Effector memory CD8-positive, alpha-beta T cell (primary cell): ENCODE data around the gene PPP6R1.

Experiments
- ATAC-seq: fragments of 150-1000 bp; cut with Tn5 transposase; replicated peaks from 2 replicates; pipeline ENCODE4 v1.10.0; 2021; ENCODE audit warnings: mild to moderate bottlenecking, moderate library complexity
- DNase-seq, 3 experiments: peaks; one replicate each; pipeline ENCODE4 v3.0.0; 2021
- H3K27ac Mint-ChIP-seq, 2 donors: one replicate each; pipeline ENCODE4 v1.8.0; 2022; ENCODE audit warnings: mild to moderate bottlenecking in 2 of 2, mixed read lengths in 2 of 2, moderate library complexity in 2 of 2
- H3K27me3 Mint-ChIP-seq, 2 donors: one replicate each; pipeline ENCODE4 v1.8.0; 2022; ENCODE audit warnings: mixed read lengths in 2 of 2
- H3K36me3 Mint-ChIP-seq: one replicate; pipeline ENCODE4 v1.8.0; 2022; ENCODE audit warnings: mild to moderate bottlenecking, moderate library complexity, mixed read lengths; ENCODE audit not compliant: insufficient read depth
- H3K4me1 Mint-ChIP-seq, 2 donors: one replicate each; pipeline ENCODE4 v1.8.0; 2022; ENCODE audit warnings: low read depth in 2 of 2, mixed read lengths in 2 of 2
- H3K4me3 Mint-ChIP-seq, 2 donors: one replicate each; pipeline ENCODE4 v1.8.0; 2022; ENCODE audit warnings: mild to moderate bottlenecking in 2 of 2, mixed read lengths in 2 of 2, moderate library complexity in 2 of 2
- H3K9me3 Mint-ChIP-seq, 2 donors: one replicate each; pipeline ENCODE4 v1.8.0; 2022; ENCODE audit warnings: mixed read lengths in 2 of 2

PPP6R1 gene

DNA sequence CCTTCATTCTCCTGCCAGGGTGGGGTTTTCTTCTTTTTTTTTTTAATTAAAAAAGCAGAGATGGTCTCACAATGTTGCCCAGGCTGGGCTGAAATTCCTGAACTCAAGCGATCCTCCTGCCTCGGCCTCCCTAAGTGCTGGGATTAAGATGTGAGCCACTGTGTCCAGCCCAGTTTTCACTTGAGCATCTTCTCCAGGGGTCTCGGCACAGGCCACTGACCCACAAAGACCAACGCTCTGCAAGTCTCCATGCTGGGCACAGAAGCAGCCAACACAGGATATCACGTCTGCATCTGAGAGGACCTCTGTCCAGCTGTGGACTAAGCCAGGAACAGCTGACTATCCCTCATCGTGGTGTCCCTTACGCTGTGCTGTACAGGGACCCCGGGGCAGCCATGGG, 20.8 kb downstream of the PPP6R1 start:
- no peaks in the 10 kb centered on the region for H3K27me3 Mint-ChIP-seq

DNA sequence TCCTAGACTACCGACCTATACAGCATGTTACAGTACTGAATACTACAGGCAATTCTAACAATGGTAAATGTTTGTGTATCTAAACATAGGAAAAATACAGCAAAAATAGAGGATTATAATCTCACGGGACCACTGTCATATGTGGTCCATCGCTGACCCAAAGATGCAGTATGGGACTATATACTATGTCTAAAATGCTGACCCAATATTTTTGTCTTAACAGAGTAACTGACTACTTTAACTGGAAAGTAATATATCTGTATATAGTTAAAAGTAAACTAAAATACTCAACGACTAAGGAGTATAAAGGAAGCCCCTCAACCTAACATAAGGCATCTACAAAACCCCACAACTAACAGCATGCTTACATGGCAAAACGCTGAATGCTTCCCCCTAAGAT, 25.8 kb downstream of the PPP6R1 start:
- peaks cover 83% of the 10 kb centered on the region for H3K36me3 Mint-ChIP-seq
- no peak overlapping the region for H3K27ac Mint-ChIP-seq
- H3K4me1 Mint-ChIP-seq = peaks cover 6 to 8% of the 10 kb centered on the region in 2 donors
- ATAC-seq = no peak
- H3K4me3 Mint-ChIP-seq = no peak overlapping the region
- no peak for DNase-seq
- no peaks in the 10 kb centered on the region for H3K27me3 Mint-ChIP-seq
- no peaks in the 10 kb centered on the region for H3K9me3 Mint-ChIP-seq

More for the DNA sequence above, 20.8 kb downstream of the PPP6R1 start:
- Mint-ChIP-seq H3K9me3 (no peaks in the 10 kb centered on the region), H3K4me3 (no peak overlapping the region), H3K27ac (no peak overlapping the region), H3K36me3 (peaks cover 99% of the 10 kb centered on the region), H3K4me1 (peaks cover 10 to 13% of the 10 kb centered on the region in 2 donors)
- ATAC-seq = no peak
- DNase-seq = no peak

DNA sequence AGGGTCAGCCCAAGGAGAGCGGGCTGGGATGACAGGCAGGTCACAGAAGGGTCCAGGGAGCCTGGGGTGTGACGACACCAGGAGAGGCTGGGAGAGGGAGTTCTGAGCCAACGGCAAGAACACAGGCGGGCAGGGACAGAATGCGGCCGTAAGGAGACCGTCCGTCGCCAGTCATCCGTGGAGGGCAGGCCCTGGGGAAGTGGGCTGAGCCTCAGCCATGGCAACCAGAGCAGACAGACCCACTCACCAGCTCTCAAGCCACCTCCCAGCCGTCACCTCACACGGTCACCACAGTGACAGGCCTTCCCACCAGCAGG, 26.6 kb downstream of the PPP6R1 start:
- H3K27ac Mint-ChIP-seq = peak overlapping the region in 1 of 2 donors; percentile 67
- H3K36me3 Mint-ChIP-seq = peaks cover 80% of the 10 kb centered on the region
- DNase-seq (no peak), ATAC-seq (no peak)
- H3K4me1 Mint-ChIP-seq = peaks cover 6 to 8% of the 10 kb centered on the region in 2 donors
- no peaks in the 10 kb centered on the region for H3K9me3 Mint-ChIP-seq
- H3K4me3 Mint-ChIP-seq = no peak overlapping the region
- no peaks in the 10 kb centered on the region for H3K27me3 Mint-ChIP-seq

DNA sequence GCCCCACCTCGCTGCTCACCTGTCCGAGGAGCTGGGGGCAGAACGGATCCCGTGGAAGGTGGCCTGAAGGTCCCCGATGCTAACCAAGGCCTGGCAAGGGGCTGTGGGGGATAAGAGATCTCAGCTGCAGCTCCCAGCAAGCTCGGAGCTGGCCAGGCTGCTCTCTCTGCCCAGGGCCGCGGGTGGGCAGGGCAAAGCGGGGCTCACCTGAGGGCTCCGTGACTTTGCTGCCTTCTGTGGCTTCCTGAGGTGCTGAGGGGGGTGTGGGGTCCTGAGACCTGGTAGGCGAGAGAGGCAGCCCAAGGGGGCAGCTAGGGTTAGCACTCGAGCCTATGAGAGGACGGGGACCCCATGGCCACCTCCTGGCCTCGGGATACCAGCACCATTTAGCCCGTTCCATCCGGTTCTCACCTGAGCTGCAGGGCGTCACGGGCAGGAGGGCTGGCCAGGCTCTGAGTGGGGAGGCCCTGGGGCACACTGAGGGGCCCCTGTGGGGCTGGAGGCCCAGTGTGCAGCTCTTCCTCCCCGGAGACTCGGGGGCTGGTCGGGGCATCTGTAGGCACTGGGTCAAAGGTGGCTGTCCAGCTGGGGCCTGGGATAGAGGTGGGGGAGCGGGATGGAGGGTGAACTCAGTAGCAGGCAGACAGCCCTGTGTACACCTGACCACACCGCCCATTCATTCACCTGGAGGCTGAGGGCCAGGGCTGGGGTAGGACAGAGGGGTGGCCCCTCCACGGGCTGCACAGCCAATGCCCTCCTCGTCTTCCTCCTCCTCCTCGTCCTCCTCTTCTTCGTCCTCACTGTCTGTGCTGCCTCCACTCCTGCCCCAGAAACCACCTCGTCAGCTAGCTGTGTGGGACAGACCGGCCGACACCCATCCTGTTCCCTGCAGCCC, 27.2 kb downstream of the PPP6R1 start:
- H3K27ac Mint-ChIP-seq = peak overlapping the region in 1 of 2 donors; percentile 67
- no peaks in the 10 kb centered on the region for H3K9me3 Mint-ChIP-seq
- H3K4me3 Mint-ChIP-seq = no peak overlapping the region
- ATAC-seq = no peak
- H3K4me1 Mint-ChIP-seq = peaks cover 6 to 8% of the 10 kb centered on the region in 2 donors
- DNase-seq = no peak
- H3K27me3 Mint-ChIP-seq = no peaks in the 10 kb centered on the region
- peaks cover 76% of the 10 kb centered on the region for H3K36me3 Mint-ChIP-seq

DNA sequence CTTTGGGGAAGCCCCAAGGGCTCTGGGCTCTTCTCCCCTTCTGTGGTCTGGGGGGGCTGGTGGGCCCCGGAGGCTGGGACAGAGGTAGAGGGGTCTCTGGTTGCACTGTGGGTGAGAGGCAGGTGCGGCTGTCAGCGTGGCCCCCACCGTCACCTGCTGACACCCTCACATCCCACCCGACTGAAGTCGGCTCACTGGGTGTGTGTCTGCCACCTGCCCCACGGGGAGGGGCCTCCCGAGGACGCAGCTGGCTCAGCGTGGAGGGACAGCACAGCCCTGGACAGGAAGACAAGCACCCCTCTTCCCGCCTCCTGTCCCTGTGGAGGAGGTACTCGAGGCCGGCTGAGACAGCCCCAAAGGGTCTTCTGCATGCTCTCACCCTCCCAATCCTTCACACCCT, 28.0 kb downstream of the PPP6R1 start:
- ATAC-seq (no peak), DNase-seq (no peak)
- H3K27me3 Mint-ChIP-seq = no peaks in the 10 kb centered on the region
- H3K4me1 Mint-ChIP-seq = peaks cover 7 to 8% of the 10 kb centered on the region in 2 donors
- H3K4me3 Mint-ChIP-seq = no peak overlapping the region
- peaks cover 74% of the 10 kb centered on the region for H3K36me3 Mint-ChIP-seq
- no peak overlapping the region for H3K27ac Mint-ChIP-seq
- no peaks in the 10 kb centered on the region for H3K9me3 Mint-ChIP-seq

DNA sequence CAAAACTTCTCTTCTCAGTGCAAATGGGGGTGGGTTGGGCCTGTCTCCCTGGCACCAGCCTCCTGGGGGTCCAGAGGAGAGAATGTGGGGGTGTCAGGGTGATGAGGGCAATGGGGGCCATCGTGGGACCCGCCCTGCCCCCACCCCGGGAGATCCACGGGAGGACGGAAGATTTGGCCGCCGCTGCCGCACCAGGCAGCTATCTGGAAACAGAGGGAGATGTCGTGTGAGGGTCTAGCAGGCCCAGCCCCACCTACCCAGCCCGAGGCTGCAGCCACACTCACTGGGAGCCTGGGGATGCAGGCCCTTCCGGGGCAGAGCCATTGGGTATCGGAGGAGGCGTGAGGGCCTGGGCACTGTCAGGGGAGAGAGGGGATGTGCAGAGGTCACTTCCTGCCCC, 28.5 kb downstream of the PPP6R1 start:
- peaks cover 11% of the 10 kb centered on the region in 2 donors for H3K4me1 Mint-ChIP-seq
- no peaks in the 10 kb centered on the region for H3K9me3 Mint-ChIP-seq
- no peak overlapping the region for H3K4me3 Mint-ChIP-seq
- H3K36me3 Mint-ChIP-seq = peaks cover 73% of the 10 kb centered on the region
- ATAC-seq = no peak
- peak overlapping the region in 1 of 2 donors; percentile 82 for H3K27ac Mint-ChIP-seq
- no peaks in the 10 kb centered on the region for H3K27me3 Mint-ChIP-seq
- DNase-seq = no peak

DNA sequence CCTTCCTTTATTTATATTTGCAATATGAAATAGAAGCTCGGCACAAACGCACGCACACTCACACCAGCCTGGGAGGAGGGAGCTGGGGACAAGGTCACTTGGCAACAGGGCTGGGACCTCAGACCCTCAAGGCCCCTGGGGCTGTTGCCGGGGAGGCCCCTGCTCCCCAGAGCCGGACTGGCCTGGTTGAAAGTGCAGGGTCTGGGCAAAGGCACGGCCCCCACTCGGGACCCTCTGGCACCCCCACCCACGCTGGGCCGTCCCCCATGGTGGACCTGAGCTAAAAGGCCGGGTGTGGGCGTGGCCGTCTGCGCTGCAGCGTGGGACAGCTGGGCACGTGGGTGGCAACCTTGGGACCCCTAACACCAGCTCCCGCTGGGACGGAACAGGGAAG, 29.0 kb downstream of the PPP6R1 start:
- Mint-ChIP-seq H3K4me3 (no peak overlapping the region), H3K4me1 (peaks cover 12 to 13% of the 10 kb centered on the region in 2 donors), H3K9me3 (no peaks in the 10 kb centered on the region), H3K27me3 (no peaks in the 10 kb centered on the region), H3K27ac (peak overlapping the region in 1 of 2 donors; percentile 82), H3K36me3 (peaks cover 71% of the 10 kb centered on the region)
- no peak for ATAC-seq
- no peak for DNase-seq

DNA sequence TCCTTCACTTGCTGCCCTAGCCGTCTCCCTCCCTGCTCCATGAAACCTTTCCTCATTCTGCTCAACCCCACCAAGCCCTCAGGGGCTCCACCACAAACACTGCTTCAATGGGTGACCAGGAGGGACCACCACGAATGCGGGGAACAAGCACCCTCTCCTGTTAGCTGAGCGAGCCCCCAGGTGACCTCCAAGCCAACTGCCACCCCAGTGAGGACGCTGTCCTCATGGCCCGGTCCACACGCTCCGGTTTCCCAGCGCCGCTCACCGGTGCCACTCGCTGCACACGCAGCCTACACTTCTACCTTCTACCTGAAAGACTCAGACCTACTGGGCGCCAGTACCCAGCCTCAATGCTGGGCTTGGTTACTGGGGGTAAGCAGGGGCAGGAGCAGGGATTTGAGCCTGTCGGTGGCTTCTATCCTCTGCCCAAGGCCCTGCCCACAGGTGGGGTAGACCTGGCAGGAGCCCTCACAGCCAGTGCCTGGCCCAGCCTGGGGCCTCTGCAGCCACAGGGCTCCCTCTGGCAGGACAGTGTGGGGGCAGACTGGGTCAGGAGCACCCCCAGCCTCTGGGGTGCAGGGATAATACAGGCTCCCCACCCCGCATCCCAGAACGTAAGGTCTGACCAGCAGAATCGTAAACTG, 29.6 kb downstream of the PPP6R1 start:
- Mint-ChIP-seq H3K27ac (peak overlapping the region in 1 of 2 donors; percentile 57), H3K27me3 (no peaks in the 10 kb centered on the region), H3K4me1 (peaks cover 8% of the 10 kb centered on the region in 2 donors), H3K9me3 (no peaks in the 10 kb centered on the region), H3K36me3 (peaks cover 69% of the 10 kb centered on the region), H3K4me3 (no peak overlapping the region)
- DNase-seq (no peak), ATAC-seq (no peak)

DNA sequence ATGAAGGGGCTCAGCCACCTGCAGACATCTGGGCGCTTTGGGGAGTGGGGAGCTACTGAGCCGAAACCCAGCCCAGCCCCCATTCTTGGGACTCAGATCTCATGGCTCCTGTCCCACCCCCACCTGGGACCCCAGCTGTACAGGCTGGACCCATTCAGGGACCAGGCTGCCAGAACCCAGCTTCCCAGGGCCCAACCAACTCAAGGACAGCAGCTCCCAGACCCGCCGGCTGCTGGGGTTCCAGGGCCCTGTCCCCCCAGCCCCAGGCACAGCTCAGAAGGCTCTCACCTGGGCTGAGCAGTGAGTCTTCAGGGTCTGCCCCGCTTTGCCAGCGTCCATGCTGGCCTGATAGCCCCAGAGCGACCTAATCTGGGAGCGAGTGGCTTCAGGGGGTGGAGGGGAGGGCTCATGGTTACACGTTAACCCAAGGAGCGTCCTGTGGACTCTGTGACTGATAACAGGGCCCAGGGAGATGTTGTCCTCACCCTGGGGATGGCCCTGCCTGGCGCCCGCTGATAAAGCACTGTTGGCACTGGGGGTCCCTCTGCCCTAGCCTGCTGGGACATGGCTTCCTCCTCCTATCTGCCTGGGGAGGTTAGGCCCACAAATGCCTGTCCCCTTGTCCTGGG, 30.3 kb downstream of the PPP6R1 start, which contains the start of gene TMEM86B:
TSS of gene TMEM86B (minus strand) at position 361 of the 629 bp plus-strand sequence. CDS start at position 339, 22 bp downstream.
- Mint-ChIP-seq H3K27ac (peak within 1 kb of the TSS in 1 of 2 donors; percentile 88), H3K4me1 (peaks cover 5 to 6% of the 10 kb centered on the region in 2 donors), H3K36me3 (peaks cover 69% of the 10 kb centered on the region), H3K4me3 (peak within 1 kb of the TSS in 1 of 2 donors; percentile 38), H3K27me3 (no peaks in the 10 kb centered on the region), H3K9me3 (no peaks in the 10 kb centered on the region)
- DNase-seq = no peak
- no peak for ATAC-seq

DNA sequence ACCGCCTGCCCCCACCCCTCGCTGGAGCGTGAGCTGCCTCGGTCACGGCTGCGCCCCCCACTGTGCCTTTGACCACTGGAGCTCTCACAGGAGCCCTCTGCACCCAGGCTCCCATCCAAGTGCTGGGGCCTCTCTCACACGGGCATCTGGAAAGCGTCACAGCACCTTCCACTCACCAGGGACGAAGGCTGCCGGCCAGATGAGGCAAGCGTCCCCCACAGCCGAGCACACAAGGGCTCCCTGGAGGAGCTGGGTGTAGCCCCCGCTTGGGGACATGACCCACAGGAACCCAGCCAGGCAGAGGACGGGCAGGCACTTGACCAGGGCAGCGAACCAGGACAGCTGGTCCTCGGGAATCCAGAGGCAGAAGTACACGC, 30.8 kb downstream of the PPP6R1 start:
- no peaks in the 10 kb centered on the region for H3K27me3 Mint-ChIP-seq
- H3K4me1 Mint-ChIP-seq = peaks cover 5 to 6% of the 10 kb centered on the region in 2 donors
- DNase-seq (no peak), ATAC-seq (no peak)
- H3K9me3 Mint-ChIP-seq = no peaks in the 10 kb centered on the region
- peaks cover 69% of the 10 kb centered on the region for H3K36me3 Mint-ChIP-seq
- peak overlapping the region in 1 of 2 donors; percentile 38 for H3K4me3 Mint-ChIP-seq
- peak overlapping the region in 1 of 2 donors; percentile 88 for H3K27ac Mint-ChIP-seq

DNA sequence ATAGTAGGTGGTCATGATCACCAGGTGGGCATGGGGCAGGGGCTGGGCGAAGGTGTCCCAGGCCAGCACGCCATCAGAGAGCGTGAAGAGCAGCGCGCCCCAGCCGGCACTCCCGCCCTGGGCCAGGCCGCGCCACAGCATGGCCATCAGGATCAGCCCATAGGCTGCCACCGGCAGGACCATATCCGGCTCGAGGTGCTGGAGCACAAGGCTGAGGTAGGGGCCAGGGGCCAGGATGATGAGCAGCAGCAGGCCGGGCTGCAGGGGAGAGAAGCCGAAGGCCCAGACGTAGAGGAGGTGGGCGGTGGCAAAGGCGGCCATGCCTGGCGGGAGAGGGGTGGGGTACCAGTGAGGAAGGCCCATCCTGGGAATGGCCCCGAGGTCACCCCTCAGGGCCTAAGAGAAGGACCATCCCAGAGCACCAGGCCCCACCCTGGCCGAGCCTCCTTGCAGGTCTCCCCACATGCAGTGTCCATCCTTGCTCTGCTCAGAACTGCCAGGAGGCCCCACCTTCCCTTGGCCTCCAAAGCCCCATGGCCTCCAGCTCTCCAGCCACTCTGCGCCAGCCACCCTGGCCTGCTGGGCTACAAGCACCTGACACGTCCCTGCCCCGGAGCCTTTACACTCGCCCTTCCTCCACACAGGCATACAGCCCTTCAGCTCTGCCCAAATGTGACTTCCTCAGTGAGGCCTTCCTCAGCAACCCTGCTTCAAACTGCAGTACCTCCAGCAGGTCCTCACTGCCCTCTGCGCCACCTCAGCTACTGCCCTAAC, 31.4 kb downstream of the PPP6R1 start:
- Mint-ChIP-seq H3K27me3 (no peaks in the 10 kb centered on the region), H3K27ac (peak overlapping the region in 1 of 2 donors; percentile 88), H3K4me3 (peak overlapping the region in 1 of 2 donors; percentile 38), H3K4me1 (peaks cover 5 to 6% of the 10 kb centered on the region in 2 donors), H3K9me3 (no peaks in the 10 kb centered on the region), H3K36me3 (peaks cover 66% of the 10 kb centered on the region)
- no peak for DNase-seq
- no peak for ATAC-seq

DNA sequence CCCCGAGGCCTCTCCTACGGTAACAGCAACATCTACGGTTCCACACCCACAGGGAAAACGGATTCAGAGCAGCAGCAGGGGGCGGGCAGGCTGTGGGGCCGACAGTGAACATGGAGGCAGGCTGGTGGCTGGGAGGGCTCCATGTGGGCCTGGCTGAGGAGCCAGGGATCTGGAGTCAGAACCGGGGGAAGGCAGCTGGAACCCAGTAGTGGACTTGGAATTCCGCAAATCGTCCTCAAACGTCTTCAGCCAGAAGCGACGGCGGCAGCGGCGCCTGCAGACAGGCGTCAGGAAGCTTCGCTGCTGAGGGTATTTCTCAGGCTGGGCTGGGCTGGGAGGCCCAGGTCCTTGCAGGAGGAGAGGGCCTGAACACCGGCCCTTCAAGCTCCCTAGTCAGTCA, 32.0 kb downstream of the PPP6R1 start:
- ATAC-seq (no peak), DNase-seq (no peak)
- H3K4me1 Mint-ChIP-seq = peaks cover 5 to 6% of the 10 kb centered on the region in 2 donors
- H3K27me3 Mint-ChIP-seq = no peaks in the 10 kb centered on the region
- H3K27ac Mint-ChIP-seq = peak overlapping the region; percentile 31 to 84
- H3K4me3 Mint-ChIP-seq = no peak overlapping the region
- peaks cover 62% of the 10 kb centered on the region for H3K36me3 Mint-ChIP-seq
- H3K9me3 Mint-ChIP-seq = no peaks in the 10 kb centered on the region

DNA sequence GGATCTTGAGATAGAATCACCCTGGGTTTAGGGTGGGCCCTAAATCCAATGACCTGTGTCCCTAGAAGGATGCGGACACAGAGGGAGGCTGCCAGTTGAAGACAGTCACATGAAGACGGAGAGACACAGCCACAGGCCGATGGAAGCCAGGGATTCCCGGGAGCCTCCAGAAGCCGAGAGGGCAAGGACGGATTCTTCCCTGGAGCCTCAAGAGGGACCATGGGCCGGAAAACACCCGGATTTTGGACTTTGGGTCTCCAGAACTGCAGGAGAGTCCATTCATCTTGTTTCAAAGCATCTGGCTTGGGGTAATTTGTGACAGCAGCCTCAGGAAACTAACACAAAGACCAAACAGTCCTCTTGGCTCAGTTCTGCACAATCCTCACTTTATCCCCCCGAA, 32.5 kb downstream of the PPP6R1 start:
- peaks cover 0 to 2% of the 10 kb centered on the region in 2 donors for H3K9me3 Mint-ChIP-seq
- ATAC-seq (no peak), DNase-seq (no peak)
- peak overlapping the region; percentile 31 to 84 for H3K27ac Mint-ChIP-seq
- peaks cover 57% of the 10 kb centered on the region for H3K36me3 Mint-ChIP-seq
- H3K4me1 Mint-ChIP-seq = peaks cover 5 to 6% of the 10 kb centered on the region in 2 donors
- H3K27me3 Mint-ChIP-seq = no peaks in the 10 kb centered on the region
- peak overlapping the region in 1 of 2 donors; percentile 8 for H3K4me3 Mint-ChIP-seq
